B cell (primary cell): ENCODE results near the gene CEP120. TPM values are rescaled to one million over a fixed set of nuclear protein-coding genes. Genes with fewer than 3 reads are reported as not detected.

Source experiments
- ATAC-seq: fragments of 200-7000 bp; cut with Tn5 transposase; one replicate; pipeline ENCODE4 v1.10.0; 2021; ENCODE audit warnings: low read depth, mild to moderate bottlenecking, moderate number of reproducible peaks, moderate library complexity
- CTCF ChIA-PET: fragments of 350-600 bp; sonication (Branson Sonifier 250); formaldehyde crosslinking; loops from one replicate; lab custom pipeline; 2021; ENCODE audit warnings: antibody characterized with exemption, inconsistent platforms; lab: Charles Lee
- POLR2A ChIA-PET: fragments of 350-600 bp; sonication (Branson Sonifier 250); formaldehyde crosslinking; loops from one replicate; lab custom pipeline; 2021; ENCODE audit warnings: antibody characterized with exemption; lab: Charles Lee
- DNase-seq: peaks from one replicate; pipeline ENCODE4 v3.0.0; 2013
- H2AFZ ChIP-seq: 2 replicates; pipeline ENCODE4 v1.6.1; 2012; ENCODE audit warnings: mild to moderate bottlenecking, low read depth, low read length; ENCODE audit not compliant: insufficient read depth, poor library complexity, severe bottlenecking
- H3K27ac ChIP-seq, 2 donors: 1 replicate in 1 of 2; 2 replicates in 1 of 2; pipeline ENCODE4 v1.5.1; 2012 to 2013; ENCODE audit warnings: low read length in 2 of 2, mild to moderate bottlenecking in 2 of 2, moderate library complexity in 1 of 2
- H3K27me3 ChIP-seq, 4 experiments: fragments of 200-600 bp in 1 of 4; sonication (generic) in 1 of 4; replicated peaks in 1 of 4; 1 replicate in 2 of 4; 2 replicates in 2 of 4; pipeline versions ENCODE4 v1.6.1 to v1.7.0; 2013 to 2016; ENCODE audit warnings: low read length in 3 of 4, mild to moderate bottlenecking in 2 of 4, mixed read lengths in 1 of 4, moderate library complexity in 1 of 4; ENCODE audit not compliant: insufficient read depth in 4 of 4, control insufficient read depth in 3 of 4; ENCODE audit errors: control extremely low read depth in 1 of 4
- H3K36me3 ChIP-seq, 2 experiments: replicated peaks in 1 of 2; 1 replicate in 1 of 2; 2 replicates in 1 of 2; pipeline versions ENCODE4 v1.6.1 to v1.7.1; 2013; ENCODE audit warnings: low read length in 1 of 2; ENCODE audit not compliant: insufficient read depth in 2 of 2, control insufficient read depth in 1 of 2; ENCODE audit errors: control extremely low read depth in 1 of 2, extremely low read depth in 1 of 2
- H3K4me1 ChIP-seq, 2 donors: fragments of 200-600 bp in 1 of 2; sonication (generic) in 1 of 2; 1 replicate in 1 of 2; 2 replicates in 1 of 2; pipeline versions ENCODE4 v1.5.1 to v1.6.1; 2013 to 2017; ENCODE audit warnings: low read length in 2 of 2; ENCODE audit not compliant: control insufficient read depth in 2 of 2, insufficient read depth in 2 of 2
- H3K4me2 ChIP-seq: replicated peaks from 2 replicates; pipeline ENCODE3; 2012; ENCODE audit warnings: mild to moderate bottlenecking, low read depth, low read length; ENCODE audit not compliant: poor library complexity, severe bottlenecking
- H3K4me3 ChIP-seq, 5 experiments: fragments of 200-600 bp in 1 of 5; sonication (generic) in 1 of 5; 1 replicate in 3 of 5; 2 replicates in 2 of 5; pipeline versions ENCODE4 v1.5.1 to v1.7.0; 2011 to 2016; ENCODE audit warnings: low read length in 4 of 5, mild to moderate bottlenecking in 4 of 5, low read depth in 2 of 5, control low read depth in 1 of 5, moderate library complexity in 1 of 5; ENCODE audit not compliant: insufficient read depth in 1 of 5; ENCODE audit errors: control extremely low read depth in 1 of 5, extremely low read depth in 1 of 5
- H3K79me2 ChIP-seq: fragments of 200-600 bp; sonication (generic); one replicate; pipeline ENCODE4 v1.6.0; 2016; ENCODE audit warnings: low read length; ENCODE audit not compliant: control insufficient read depth, insufficient read depth
- H3K9ac ChIP-seq: fragments of 200-600 bp; sonication (generic); 2 replicates; pipeline ENCODE4 v1.6.1; 2017; ENCODE audit warnings: mild to moderate bottlenecking, low read length, moderate library complexity
- H3K9me3 ChIP-seq, 3 donors: one replicate each; pipeline versions ENCODE4 v1.6.1 to v1.7.1; 2013; ENCODE audit warnings: low read length in 2 of 3; ENCODE audit not compliant: control insufficient read depth in 2 of 3, insufficient read depth in 1 of 3; ENCODE audit errors: control extremely low read depth in 1 of 3
- H4K20me1 ChIP-seq: 2 replicates; pipeline ENCODE4 v1.6.0; 2012; ENCODE audit warnings: mild to moderate bottlenecking, low read length; ENCODE audit not compliant: insufficient read depth, control insufficient read depth, poor library complexity, severe bottlenecking
- H3K27ac Mint-ChIP-seq: one replicate; pipeline ENCODE4 v1.8.0; 2021; ENCODE audit warnings: mixed read lengths
- H3K27me3 Mint-ChIP-seq: one replicate; pipeline ENCODE4 v1.8.0; 2021; ENCODE audit warnings: mixed read lengths
- H3K4me1 Mint-ChIP-seq: one replicate; pipeline ENCODE4 v1.8.0; 2021; ENCODE audit warnings: mixed read lengths
- H3K4me3 Mint-ChIP-seq: one replicate; pipeline ENCODE4 v1.8.0; 2021; ENCODE audit warnings: mixed read lengths
- H3K9me3 Mint-ChIP-seq: one replicate; pipeline ENCODE4 v1.8.0; 2022; ENCODE audit warnings: mixed read lengths; ENCODE audit not compliant: insufficient read depth
- CTCF ChIP-seq: fragments of 200-600 bp; IDR thresholded peaks from one replicate; pipeline ENCODE4 v1.8.0; 2022; ENCODE audit warnings: antibody characterized with exemption, mild to moderate bottlenecking
- EZH2 ChIP-seq: IDR thresholded peaks from 2 replicates; pipeline ENCODE4 v1.6.1; 2012; ENCODE audit warnings: borderline replicate concordance, low read depth, mild to moderate bottlenecking, moderate library complexity, low read length; ENCODE audit not compliant: insufficient read depth, poor library complexity, severe bottlenecking
- WGBS: methylation state at CpG from one replicate; pipeline ENCODE4 v1.1.5; 2013; ENCODE audit warnings: missing lambda C conversion rate; ENCODE audit not compliant: insufficient coverage; 5-methylcytosine and 5-hydroxymethylcytosine counted together
- intact Hi-C: fragments of 100-400 bp; cut with micrococcal nuclease; formaldehyde crosslinking; loops from one replicate; pipeline ENCODE4 v1.10.0; 2022
- polyA plus RNA-seq: library from polyadenylated mRNA; depleted of rRNA; stranded (reverse); fragments of >200 nt; gene quantifications from 2 replicates; pipeline ENCODE4 v1.2.3, GENCODE V29; 2012
- total RNA-seq, 2 donors: library from RNA; stranded (reverse); fragments of 120-200 nt in 1 of 2; gene quantifications; 1 replicate in 1 of 2; 2 replicates in 1 of 2; pipeline versions ENCODE4 v1.2.3 to v1.2.4, GENCODE V29; 2013 to 2022

The CEP120 gene
- total and polyA plus RNA-seq, 2 donors (not counting 1 experiment from before 2014, with no cell fraction given): 15.7 to 89.7 TPM

GRCh38 chr5:123350742-123351141, 72.5 kb downstream of the CEP120 start:
- Mint-ChIP-seq H3K4me3 (no peak overlapping the region), H3K27ac (no peak overlapping the region), H3K27me3 (no peaks in the 10 kb centered on the region), H3K4me1 (peaks cover 22% of the 10 kb centered on the region), H3K9me3 (no peaks in the 10 kb centered on the region)
- DNase-seq: no peak
- Histone ChIP-seq H3K79me2 (no peaks in the 10 kb centered on the region), H3K4me1 (peaks cover 0 to 6% of the 10 kb centered on the region in 2 donors), H3K9ac (no peak overlapping the region), H3K9me3 (no peaks in the 10 kb centered on the region), H3K27me3 (no peaks in the 10 kb centered on the region), H4K20me1 (no peaks in the 10 kb centered on the region), H3K4me2 (no peak overlapping the region), H3K4me3 (no peak overlapping the region), H3K36me3 (peaks cover 6 to 23% of the 10 kb centered on the region in 2 experiments), H3K27ac (no peak overlapping the region), H2AFZ (no peak overlapping the region)
- ChIA-PET CTCF (interaction anchor here (1.1 kb wide), 1 partner anchor 17 kb away, joined by 4 read pairs; no protein-coding TSS in a partner anchor), POLR2A (no interaction called here)
- WGBS: no CpG with 5 or more reads among the region's 1 CpG
- TF ChIP-seq CTCF: no peak
- TF ChIP-seq EZH2: no peak
- intact Hi-C loops: no loop called here
- no peak for ATAC-seq

- Histone ChIP-seq H3K9ac (no peak overlapping the region), H3K27me3 (no peaks in the 10 kb centered on the region), H3K9me3 (no peaks in the 10 kb centered on the region), H3K27ac (no peak overlapping the region), H4K20me1 (no peaks in the 10 kb centered on the region), H3K36me3 (peaks cover under 1 to 22% of the 10 kb centered on the region in 2 experiments), H2AFZ (no peak overlapping the region), H3K79me2 (no peaks in the 10 kb centered on the region), H3K4me1 (no peaks in the 10 kb centered on the region), H3K4me2 (no peak overlapping the region), H3K4me3 (no peak overlapping the region)
- Mint-ChIP-seq H3K4me1 (peaks cover 12% of the 10 kb centered on the region), H3K27me3 (no peaks in the 10 kb centered on the region), H3K4me3 (no peak overlapping the region), H3K9me3 (no peaks in the 10 kb centered on the region), H3K27ac (no peak overlapping the region)
- intact Hi-C loops: loop anchor here (2.0 to 10.0 kb wide), 2 partner anchors 828 to 1150 kb away; no protein-coding TSS in a partner anchor
- ATAC-seq (no peak), DNase-seq (peak; percentile 17)
- TF ChIP-seq EZH2 (no peak), CTCF (peak; percentile 63)
- POLR2A ChIA-PET: no interaction called here
- WGBS: 29% methylated on average over 1 of the region's 4 CpGs
- CTCF ChIA-PET: interaction anchor here (0.5 to 1.9 kb wide), 6 partner anchors 8 to 850 kb away, joined by 3 to 5 read pairs (median 4); no protein-coding TSS in a partner anchor
Measured at GRCh38 chr5:123344816-123345426, 78.3 kb downstream of the CEP120 start.
